Stimulated activated CD8-positive, alpha-beta memory T cell treated with anti-CD3 and anti-CD28 coated beads, Interleukin-2, amount 100 ng/mL, for 1 hour (primary cell): ENCODE measurements around the gene TRIM33.
"Not testable (repeated sequence)": the region's sequence is repeated elsewhere in the genome, so short reads cannot be mapped to it uniquely, and the experiment has no call there.

ENCODE experiments used
- DNase-seq, 2 donors: peaks; one replicate each; pipeline ENCODE4 v3.0.0-alpha.2; 2020; ENCODE audit warnings: low read depth in 2 of 2

Gene TRIM33

DNA sequence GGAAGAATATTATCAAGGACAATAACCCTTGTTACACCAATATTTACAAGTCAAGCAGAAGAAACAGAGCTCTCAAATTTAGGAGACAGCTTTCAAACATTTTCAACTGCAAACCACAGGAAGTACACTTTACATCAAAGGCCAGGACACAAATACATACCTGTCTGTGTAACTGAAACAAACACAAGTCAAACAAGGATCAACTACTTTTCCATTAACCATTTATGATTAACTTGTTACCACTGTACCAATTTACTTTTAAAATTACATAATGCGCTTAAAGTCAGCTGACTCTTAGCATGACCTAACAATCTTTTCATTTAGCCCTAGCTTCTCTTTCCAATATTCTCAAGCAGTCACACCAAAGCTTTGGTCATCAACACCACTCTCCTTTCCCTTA, 43.5 kb downstream of the TRIM33 start:
- no peak for DNase-seq

DNA sequence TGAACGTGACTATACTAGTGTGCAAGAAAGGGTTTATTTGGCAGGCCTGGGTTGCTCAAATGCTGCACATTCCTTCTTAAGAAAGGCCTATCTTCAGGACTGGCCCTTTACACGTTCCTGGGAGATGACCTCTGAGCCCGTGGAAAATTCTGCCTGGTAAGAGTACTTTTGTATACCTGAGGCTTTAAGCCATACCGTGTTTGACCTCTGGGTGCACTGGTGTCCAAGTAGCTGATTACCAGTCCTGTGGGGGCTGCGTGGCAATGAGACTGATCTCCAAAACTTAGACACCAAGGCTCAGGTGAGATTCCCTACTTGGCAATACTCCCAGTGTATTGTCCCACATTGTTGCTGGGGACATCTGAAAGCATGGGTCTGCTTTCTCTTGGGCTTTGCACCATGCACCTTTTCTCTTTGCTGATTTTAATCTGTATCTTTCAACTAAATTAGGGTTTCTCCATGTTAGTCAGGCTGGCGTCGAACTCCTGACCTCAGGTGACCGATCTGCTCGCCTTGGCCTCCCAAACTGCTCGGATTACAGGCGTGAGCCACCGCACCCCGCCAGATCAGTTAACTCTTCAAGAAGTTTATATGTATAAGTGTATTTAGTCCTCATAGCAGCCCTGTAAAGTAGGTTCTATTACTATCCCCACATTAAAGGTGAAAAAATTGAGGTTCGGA, 44.5 kb downstream of the TRIM33 start:
- DNase-seq: no peak

DNA sequence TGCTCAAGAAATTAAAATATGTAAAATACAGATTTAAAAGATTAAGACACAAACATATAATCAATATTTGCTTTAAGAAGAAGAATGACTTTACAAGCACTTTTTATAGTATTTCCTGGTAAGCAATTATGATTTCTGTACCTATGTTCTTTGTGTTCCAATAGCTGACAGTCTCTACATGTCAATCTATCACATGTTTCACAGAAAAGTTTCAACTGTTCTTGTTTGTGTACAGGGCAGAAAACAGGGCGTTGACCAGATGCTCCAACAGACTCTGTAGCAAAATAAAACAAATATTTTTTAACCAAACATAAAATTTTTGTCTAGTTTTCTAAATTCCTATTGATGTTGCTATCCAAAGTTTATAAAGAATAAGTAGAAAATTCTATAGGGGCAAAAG, 48.0 kb downstream of the TRIM33 start:
- DNase-seq: no peak

DNA sequence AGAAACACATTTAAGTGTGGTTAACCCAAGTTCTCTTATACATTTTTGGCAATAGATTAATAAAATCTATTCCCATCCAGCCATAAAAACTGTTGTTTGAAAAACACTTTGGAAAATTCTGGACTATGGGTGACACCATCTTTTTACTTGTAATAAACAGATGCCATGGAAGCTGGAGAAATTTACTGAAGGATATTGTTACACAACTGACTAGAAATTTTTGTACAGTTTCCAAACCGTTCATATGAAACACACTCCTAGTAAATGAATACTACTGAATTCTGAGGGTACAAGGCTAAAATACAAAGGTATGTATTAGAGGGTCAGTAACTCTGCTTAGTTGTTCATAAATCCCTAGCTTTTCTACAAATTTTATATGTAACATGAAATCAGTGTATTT, 48.7 kb downstream of the TRIM33 start:
- no peak for DNase-seq

DNA sequence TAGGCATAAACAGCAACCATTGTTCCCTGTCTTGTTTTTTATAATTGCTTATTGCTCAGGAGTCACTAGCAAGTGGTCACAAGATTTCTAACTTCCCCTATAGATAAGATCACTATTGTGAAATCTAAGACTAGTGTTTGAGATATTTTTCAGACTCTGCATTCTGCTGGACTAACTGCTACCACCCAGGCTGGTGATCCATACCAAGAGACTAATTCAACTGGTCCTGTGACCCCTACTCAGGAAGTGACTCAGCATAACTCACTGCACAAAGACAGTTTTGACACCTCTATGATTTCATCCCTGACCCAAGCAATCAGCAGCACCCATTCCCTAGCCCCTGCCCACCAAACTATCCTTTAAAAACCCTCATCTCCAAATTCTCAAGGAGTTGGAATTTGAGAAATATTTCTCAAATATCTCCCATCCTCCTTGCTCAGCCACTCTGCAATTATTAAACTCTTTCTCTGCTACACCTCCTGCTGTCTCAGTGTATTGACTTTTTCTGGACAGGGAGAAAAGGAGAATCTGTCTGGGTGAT, 52.7 kb downstream of the TRIM33 start:
- no peak for DNase-seq

DNA sequence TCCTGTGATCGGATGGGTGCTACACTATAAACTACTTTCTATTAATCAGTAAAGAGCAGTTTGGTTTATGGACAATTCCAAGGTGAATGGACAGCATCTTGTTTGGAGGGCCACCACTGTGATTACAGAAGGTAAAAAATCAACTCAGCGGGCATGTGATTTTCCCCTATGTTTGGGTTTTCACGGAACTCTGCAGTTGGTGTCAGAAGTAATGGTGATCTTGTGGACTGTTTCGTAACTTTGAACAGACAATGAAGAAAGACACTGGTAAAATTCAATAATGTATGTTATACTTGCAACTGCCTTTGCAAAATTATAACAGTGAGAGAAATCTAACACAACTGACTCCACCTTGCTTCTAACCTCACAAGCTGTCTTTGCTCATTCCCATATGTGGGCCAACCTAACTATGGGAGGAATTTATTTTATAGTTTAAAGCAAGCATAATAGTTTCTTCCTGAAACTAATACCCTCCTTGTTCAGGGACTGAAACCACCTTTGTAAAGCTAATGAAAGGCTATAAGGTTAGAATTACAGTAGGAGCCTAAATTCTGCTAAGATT, 53.2 kb downstream of the TRIM33 start:
- DNase-seq: no peak

DNA sequence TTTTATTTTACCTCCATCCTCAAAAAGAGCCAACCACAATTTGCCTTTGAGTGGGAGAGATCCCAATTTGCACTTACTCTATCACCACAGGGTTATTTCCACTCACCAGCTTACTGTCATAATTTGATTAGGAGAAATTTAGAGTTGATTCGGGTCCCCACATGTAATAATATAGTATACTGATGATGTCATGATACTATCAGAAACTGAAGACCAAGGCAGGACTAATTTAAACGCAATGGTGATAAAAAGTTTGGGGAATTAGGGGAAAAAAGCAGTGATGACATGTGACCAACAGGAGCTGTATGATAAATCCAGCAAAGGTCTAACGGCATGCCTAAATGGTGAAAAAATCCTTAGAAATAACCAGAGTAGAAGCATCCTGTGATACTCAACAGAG, 54.4 kb downstream of the TRIM33 start:
- no peak for DNase-seq

DNA sequence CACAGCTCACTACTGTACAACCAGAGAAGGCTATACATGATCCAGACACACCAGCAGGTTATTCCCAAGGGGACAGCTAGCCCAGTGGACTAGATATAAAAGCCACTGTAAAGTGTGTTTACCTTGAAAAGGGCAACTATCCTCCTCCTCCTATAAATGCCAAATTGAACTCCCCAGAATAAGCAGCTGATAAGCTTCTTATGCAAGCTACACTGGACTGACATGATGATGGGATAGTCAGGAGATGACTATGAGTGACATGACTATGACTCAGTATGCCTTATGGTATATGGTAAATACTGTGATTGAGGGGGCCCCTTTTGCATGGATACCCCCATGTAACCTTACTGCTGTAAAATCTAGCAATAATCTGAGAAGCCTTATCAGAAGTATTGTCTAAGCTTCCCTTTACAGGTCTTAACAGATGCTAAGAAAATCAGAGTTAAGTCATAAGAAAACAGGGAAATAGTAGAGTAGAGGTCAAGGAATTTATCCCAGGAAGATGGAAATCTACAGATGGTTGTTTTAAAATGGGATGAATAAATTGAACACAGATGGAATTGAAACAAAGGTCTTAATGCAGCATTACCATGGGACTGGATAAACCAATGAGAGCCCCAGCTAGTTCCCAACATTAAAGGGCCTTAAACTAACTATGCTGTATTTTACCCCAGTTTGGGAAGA, 55.8 kb downstream of the TRIM33 start:
- DNase-seq: no peak

DNA sequence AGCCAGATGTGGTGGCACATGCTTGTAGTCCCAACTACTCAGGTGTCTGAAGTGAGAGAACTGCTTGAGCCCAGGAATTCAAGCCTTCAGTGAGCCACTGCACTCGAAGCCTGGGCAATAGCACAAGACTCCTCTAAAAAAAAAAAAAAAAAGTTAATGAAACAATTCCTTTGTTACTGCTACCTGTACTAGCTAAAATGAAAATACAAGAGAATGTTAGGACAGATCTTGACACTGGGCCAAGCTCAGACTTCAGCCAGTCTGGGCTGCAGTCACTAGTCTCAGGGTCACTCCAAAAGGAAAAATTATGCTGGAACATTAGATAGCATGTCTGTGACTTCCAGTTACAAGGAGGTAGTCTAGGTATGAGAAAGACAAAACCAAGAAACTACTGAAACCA, 56.5 kb downstream of the TRIM33 start:
- DNase-seq: no peak

DNA sequence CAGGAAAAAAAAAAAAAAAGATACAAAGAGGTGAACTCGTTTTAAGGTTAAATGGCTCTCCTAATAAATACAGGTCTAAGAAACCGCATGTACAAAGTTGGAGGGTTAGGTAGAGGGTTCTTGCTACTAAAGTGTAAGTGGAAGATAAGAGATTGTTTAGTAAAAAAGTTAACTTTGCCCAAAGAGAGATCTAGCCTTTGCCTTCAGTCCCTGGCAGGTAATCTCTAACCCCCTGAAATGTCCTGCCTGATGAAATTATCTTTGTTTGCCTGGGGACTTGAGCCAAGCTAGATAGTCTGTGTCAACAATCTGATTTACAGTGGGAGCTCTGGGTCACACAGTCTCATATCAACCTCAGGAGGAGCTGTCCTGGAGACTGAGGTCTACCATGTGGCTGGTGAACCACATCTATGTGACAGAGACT, 57.6 kb downstream of the TRIM33 start:
- no peak for DNase-seq

DNA sequence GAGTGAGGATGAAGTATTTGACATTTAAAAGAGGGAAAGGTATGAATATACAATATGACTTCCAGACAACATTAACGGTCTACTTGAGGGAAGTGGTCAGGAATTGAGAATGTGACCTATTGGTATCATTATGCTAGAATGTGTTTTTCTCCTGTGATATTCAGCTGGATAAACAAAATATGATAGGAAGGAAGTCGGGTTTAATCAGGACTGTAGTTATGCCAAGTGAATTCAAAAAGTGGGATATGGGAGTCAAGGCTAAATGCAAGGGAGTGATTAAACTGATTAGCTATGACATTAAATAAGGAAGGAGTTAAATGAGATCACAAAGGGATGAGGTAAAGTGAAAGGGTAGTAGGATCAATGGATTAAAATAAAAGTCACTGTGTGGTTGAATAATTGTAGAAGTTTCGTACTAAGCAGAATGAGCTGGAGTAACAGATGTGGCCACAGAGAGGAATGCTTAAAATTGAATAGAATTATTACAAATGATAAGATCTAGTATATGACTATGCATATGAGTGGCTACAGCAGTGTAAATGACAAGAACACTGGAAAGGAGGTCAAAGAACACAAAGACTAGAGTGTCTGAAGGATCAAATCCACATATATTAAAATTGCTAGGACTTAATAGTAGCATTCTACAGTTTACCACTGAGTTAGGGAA, 62.5 kb downstream of the TRIM33 start:
- DNase-seq: no peak

DNA sequence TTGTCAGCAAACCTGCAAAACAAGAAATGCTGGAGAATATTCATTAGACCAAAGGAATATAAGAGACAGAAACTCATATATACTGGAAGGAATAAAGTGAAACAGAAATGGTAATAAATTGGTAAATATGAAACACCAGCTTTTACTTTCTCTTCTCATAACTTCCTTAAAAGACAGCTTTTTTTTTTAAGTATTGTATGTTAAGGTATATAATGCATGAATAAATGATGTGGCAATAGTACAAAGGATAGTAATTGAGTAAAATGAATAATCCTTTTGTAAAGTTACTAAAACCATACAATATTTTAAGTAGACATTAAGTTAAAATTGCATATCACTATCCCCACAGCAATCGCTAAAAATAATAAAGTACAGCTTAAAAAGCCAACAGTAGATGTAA, 64.8 kb downstream of the TRIM33 start:
- DNase-seq: no peak

DNA sequence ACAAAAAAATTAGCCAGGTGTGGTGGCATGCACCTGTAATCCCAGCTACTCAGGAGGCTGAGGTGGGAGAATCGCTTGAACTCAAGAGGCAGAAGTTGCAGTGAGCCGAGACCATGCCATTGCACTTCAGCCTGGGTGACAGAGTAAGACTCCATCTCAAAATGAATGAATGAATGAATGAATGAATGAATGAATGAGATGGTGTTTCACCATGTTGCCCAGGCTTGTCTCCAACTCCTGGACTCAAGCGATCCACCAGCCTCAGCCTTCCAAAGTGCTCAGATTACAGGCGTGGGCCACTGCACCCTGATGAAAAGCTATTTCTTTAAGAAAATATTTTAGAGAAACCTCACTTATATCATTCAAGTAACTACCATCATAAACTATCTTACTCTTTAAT, 67.8 kb downstream of the TRIM33 start:
- not testable (repeated sequence) for DNase-seq

DNA sequence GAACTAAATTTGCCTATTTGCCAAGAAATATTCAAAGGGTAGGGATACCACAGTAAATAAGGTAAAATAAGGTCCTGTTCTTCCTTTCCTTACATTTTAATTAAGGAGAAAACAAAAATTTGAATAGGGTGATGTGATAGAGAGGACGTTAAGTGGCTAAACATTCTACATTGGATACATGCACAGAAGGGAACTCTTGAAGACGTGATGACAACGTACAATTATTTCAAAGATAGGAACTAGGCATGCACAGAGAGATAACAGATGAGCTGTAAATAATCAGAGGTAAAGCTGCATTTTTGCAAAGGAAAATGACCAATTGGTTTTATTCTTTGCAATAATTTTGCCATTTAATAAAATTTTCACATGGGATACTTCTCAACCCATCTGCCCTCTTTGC, 69.7 kb downstream of the TRIM33 start:
- no peak for DNase-seq

DNA sequence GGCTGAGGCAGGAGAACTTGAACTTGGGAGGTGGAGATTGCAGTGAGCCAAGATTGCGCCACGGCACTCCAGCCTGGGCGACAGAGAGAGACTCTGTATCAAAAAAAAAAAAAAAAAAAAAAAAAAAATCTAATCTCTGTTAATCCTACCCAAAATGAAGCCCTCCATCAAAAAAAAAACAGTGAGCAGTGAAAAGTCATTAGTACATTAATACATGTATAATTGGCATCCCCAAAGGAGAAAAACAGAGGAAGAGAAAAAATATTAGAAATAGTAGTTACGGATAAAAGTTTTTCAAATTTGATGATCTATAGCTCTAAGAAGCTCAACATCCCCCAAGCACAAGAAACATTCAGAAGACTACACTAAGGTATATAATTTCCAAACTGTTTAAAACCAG, 71.6 kb downstream of the TRIM33 start:
- DNase-seq: no peak

DNA sequence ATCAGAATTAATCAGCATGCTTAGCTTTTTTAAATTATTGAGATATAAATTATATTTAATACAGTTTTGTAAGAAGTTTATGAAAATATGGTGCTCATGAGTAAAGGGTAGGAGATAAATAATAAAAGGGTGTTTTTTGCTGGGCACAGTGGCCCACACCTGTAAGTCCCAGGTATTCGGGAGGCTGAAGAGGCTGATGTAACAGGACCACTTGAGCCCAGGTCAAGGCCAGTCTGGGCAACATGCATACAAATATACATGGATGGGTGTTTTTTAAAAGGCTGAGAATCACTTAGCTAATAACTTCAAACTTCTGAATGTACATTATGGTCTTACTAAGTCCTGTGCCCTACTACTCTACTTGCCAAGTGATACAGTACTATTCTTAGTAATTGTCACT, 73.2 kb downstream of the TRIM33 start:
- no peak for DNase-seq

DNA sequence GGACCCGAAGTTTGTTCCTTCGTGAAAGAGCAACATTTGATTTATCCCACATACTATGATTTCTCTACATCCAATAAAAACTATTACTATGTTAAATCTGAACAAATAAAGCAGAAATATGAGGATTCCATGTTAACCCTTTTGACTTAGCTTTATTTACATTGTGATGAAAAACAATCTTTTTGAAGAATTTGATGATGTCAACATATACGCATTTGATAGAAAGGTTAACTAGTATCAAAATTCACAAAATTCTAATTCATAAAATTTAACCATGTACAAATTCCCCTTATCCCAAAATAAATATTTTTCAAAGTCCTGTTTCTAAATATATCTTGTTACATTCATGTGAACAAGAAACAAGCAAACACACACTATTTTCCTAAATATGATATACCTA, 74.2 kb downstream of the TRIM33 start:
- DNase-seq: no peak

DNA sequence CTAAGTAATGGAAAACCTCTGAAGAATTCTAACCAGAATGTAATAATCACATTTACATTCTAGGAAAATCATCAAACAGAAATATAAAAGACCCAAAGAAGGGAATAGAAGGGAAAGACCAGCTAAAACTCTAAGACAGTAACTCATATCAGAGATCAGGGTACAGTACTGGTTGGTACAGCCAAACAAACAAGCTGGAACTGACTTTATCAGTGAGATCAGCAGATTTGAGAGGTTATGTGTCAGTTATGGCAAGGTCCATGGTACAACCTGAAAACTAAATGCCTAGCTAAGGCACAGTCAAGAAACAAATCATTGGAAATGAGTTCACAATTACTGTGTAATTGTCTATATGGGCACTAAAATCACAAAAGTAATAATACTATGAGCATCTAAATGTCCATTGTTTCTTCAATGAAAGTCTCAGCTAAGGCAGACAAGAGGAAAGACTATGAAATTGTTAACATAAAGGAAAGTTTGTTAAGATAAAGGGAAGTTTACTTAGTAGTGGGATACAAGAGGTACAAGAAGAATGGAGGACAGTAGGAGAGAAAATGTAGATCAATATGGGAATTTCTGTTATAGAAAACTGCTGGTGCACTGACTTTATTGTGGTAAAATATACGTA, 75.8 kb downstream of the TRIM33 start:
- DNase-seq: no peak

DNA sequence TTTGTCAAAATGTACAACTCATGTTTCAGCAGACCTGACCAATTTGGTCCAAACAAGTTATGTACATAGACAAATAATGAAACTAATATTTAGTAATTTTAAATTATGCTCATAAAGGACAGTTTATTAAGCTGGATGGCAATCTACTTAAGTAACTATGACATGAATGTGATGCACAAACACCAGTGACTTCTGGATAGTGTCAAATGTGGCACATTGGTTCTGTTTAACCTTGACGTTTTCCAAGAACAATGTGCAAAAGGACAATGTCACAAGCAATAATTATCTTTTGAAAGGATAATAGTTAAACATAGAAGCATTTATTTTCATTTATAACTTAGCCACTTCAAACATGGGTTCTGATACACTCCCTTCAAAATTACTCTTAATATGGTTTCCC, 80.0 kb downstream of the TRIM33 start:
- no peak for DNase-seq

DNA sequence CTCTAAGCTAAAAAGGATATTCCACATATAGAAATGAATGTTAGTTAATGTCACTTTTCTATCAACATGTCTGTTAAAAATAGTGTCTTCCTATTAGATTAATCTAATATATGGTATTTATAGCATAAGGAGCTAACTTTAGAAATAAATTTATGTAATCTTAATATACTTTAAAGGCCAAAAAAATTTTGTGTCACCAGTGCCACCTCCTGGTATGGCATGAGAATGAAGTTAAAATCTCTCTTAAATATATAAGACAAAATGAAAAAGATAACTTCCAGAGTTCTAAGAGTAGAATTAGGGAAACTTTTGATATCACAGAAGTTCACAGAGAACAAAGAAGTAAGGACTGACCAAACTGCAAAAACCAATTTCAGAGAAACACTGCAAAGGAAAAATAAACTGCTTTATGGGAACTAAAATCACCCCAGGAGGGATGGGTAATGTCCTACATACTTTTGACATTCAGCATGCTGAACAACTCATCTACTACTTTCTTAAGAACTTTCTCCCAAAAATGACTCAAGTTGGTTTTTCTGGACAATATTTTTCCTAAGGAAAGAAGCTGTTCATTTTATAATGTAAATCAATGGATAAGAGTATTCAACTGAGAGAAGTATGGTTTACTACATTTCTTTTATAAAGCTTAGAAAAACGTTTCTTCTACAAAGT, 82.8 kb downstream of the TRIM33 start:
- no peak for DNase-seq

DNA sequence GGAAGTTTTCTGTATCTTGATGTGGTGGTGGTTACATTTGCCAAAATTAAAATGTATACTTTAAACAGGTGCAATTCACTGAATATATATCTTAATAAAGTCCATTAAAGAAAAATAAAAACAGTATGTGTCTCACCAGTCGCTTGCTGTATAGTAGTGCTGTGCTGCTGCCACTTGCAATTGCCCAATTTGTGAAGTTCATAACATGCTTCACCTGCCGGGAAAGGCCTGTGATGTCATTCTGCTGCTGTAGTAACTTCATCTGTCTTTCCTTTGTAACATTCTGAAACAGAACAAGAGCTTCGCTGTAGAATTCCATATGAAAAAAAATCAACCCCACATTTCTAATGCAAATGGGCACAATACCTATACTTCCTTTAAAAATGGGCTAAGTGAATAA, 83.4 kb downstream of the TRIM33 start:
- no peak for DNase-seq

DNA sequence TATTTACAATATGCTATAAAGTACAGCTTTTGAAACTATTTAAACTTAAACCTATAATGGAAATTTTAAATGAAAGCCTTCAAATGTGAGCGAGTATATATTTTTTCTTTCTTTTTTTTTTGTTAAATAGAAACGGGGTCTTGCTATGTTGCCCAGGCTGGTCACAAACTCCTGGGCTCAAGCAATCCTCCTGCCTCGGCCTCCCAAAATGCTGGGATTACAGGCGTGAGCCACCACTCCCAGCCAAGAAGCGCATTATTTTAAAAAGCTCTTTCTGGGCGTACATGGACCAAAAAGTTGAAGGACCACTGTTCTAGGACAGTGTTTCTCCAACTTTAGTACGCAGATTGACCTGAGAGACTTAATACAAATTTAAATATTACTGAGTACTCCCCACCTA, 87.5 kb downstream of the TRIM33 start:
- no peak for DNase-seq
